ENCODE results near the gene FAAH. TPM values are rescaled to one million over a fixed set of nuclear protein-coding genes. Genes with fewer than 3 reads are reported as not detected.
A peak's percentile ranks its signal among the peaks of the same experiment; 100 is the strongest.

The FAAH gene
- total RNA-seq, 1 experiment from 2014 or later = 38.6 TPM

DNA sequence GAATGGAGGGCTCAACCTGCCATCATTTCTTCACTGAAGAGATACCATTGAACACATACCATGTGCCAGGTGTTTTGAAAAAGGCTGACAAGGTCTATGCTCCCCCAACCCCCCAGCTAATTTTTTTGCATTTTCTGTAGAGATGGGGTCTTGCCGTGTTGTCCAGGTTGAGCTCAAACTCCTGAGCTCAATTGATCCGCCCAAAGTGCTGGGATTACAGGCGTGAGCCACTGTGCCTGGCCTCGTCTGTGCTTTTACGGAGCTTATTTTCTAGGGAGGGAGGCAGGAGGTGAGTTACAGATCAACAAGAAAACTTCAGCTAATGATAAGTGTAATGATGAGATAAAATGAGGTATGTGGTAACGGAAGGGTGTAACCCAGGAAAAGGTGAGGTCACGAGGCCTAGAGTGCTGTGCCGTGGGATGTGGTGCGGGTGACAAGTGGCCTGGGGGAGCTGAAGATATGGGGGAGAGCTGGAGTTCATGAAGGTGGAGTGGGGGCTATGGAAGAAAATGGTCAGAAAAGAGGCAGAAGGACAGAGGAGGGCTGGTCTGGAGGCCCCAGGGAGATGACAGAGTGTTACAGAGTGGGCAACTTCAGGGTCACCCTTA, 28.2 kb downstream of the FAAH start:
- CTCF ChIA-PET = interaction anchor here (1.1 to 2.3 kb wide), 5 partner anchors 9 to 24 kb away, joined by 4 to 11 read pairs (median 8); no protein-coding TSS in a partner anchor
- Mint-ChIP-seq H3K9me3 (no peaks in the 10 kb centered on the region), H3K4me1 (no peaks in the 10 kb centered on the region), H3K27me3 (ENCODE audit: low read depth) (peaks cover 10% of the 10 kb centered on the region; the same call in 1 of the 2 replicates), H3K27ac (no peak overlapping the region), H3K36me3 (no peaks in the 10 kb centered on the region), H3K4me3 (no peak overlapping the region)
- POLR2A ChIA-PET = interaction anchor here (1.1 kb wide), 1 partner anchor 67 kb away, joined by 3 read pairs; no protein-coding TSS in a partner anchor
- DNase-seq (ENCODE audit: low spot score) (no peak), ATAC-seq (no peak)
- TF ChIP-seq, protein P1, sequence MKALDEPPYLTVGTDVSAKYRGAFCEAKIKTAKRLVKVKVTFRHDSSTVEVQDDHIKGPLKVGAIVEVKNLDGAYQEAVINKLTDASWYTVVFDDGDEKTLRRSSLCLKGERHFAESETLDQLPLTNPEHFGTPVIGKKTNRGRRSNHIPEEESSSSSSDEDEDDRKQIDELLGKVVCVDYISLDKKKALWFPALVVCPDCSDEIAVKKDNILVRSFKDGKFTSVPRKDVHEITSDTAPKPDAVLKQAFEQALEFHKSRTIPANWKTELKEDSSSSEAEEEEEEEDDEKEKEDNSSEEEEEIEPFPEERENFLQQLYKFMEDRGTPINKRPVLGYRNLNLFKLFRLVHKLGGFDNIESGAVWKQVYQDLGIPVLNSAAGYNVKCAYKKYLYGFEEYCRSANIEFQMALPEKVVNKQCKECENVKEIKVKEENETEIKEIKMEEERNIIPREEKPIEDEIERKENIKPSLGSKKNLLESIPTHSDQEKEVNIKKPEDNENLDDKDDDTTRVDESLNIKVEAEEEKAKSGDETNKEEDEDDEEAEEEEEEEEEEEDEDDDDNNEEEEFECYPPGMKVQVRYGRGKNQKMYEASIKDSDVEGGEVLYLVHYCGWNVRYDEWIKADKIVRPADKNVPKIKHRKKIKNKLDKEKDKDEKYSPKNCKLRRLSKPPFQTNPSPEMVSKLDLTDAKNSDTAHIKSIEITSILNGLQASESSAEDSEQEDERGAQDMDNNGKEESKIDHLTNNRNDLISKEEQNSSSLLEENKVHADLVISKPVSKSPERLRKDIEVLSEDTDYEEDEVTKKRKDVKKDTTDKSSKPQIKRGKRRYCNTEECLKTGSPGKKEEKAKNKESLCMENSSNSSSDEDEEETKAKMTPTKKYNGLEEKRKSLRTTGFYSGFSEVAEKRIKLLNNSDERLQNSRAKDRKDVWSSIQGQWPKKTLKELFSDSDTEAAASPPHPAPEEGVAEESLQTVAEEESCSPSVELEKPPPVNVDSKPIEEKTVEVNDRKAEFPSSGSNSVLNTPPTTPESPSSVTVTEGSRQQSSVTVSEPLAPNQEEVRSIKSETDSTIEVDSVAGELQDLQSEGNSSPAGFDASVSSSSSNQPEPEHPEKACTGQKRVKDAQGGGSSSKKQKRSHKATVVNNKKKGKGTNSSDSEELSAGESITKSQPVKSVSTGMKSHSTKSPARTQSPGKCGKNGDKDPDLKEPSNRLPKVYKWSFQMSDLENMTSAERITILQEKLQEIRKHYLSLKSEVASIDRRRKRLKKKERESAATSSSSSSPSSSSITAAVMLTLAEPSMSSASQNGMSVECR (CRISPR knock-in tag; IDR thresholded peaks at IDR 0.05; ENCODE audit: borderline replicate concordance) = no peak
- peak; percentile 45; the same call in 1 of the 2 replicates for TF ChIP-seq ZNF121 (CRISPR knock-in tag; IDR thresholded peaks at IDR 0.05)

DNA sequence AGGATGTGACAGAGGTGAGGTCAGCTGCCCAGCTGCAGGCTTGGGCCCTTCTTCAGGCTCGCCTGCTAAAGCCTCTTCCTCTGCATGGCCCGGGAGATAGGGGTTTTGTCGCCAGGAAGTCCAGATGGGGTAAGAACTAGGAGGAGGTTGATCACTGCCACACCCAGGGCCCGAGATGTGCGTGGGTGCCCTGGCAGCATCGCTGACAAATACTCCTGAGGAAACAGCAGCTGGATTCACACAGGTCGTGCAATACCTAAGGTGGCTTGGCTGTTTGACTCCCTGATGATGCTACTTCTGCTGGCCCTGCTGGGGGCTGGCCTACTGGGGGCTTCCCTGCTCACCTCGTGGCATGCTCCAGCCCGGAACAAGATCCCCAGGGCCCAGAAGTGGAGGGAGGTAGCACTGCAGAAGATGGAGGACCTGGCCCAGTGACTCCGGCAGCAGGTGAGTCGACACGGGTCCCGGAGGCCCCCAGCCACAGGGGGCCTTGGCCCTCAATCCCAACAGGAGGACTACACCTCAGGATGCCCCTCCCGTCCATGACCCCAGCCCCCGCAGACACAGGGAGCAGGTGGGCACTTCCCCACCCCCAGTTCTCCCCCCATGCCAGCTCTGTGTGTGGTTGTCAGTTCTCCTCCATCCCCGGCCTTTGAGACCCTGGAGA, 29.6 kb downstream of the FAAH start:
- DNase-seq (ENCODE audit: low spot score) (no peak), ATAC-seq (no peak)
- H3K4me3 Mint-ChIP-seq = no peak overlapping the region
- peaks cover 10% of the 10 kb centered on the region; the same call in 1 of the 2 replicates for H3K27me3 Mint-ChIP-seq (ENCODE audit: low read depth)
- TF ChIP-seq, protein P2, sequence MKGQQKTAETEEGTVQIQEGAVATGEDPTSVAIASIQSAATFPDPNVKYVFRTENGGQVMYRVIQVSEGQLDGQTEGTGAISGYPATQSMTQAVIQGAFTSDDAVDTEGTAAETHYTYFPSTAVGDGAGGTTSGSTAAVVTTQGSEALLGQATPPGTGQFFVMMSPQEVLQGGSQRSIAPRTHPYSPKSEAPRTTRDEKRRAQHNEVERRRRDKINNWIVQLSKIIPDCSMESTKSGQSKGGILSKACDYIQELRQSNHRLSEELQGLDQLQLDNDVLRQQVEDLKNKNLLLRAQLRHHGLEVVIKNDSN (CRISPR knock-in tag; IDR thresholded peaks at IDR 0.05) = no peak
- POLR2A ChIA-PET = no interaction called here
- H3K4me1 Mint-ChIP-seq = no peaks in the 10 kb centered on the region
- H3K9me3 Mint-ChIP-seq = no peaks in the 10 kb centered on the region
- no peak overlapping the region for H3K27ac Mint-ChIP-seq
- CTCF ChIA-PET = interaction anchor here (0.6 to 1.3 kb wide), 3 partner anchors 11 to 17 kb away, joined by 3 read pairs; no protein-coding TSS in a partner anchor
- no peaks in the 10 kb centered on the region for H3K36me3 Mint-ChIP-seq

DNA sequence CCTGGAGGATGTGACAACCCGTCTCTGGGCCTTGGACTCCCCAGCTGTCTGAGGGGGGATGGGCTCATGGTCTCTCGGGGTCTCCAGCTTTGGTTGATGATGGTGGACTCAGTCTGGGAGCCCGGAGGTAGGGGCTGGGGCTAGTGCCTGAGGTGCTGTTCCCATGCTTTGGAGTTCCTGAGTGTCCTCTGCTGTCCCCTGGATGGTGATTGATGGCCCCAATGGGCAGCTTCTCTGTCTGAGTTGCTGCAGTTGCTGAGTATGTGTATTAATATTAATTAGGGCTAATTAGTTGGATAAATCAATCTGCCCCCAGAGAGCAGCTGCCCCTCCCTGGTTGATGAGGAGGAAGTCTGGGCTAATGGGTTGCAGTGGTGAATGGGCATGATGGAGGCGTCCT, 30.6 kb downstream of the FAAH start:
- Mint-ChIP-seq H3K9me3 (no peaks in the 10 kb centered on the region), H3K4me3 (no peak overlapping the region), H3K4me1 (no peaks in the 10 kb centered on the region), H3K27ac (no peak overlapping the region), H3K27me3 (ENCODE audit: low read depth) (peaks cover 10% of the 10 kb centered on the region; the same call in 1 of the 2 replicates), H3K36me3 (no peaks in the 10 kb centered on the region)
- TF ChIP-seq, protein P3, sequence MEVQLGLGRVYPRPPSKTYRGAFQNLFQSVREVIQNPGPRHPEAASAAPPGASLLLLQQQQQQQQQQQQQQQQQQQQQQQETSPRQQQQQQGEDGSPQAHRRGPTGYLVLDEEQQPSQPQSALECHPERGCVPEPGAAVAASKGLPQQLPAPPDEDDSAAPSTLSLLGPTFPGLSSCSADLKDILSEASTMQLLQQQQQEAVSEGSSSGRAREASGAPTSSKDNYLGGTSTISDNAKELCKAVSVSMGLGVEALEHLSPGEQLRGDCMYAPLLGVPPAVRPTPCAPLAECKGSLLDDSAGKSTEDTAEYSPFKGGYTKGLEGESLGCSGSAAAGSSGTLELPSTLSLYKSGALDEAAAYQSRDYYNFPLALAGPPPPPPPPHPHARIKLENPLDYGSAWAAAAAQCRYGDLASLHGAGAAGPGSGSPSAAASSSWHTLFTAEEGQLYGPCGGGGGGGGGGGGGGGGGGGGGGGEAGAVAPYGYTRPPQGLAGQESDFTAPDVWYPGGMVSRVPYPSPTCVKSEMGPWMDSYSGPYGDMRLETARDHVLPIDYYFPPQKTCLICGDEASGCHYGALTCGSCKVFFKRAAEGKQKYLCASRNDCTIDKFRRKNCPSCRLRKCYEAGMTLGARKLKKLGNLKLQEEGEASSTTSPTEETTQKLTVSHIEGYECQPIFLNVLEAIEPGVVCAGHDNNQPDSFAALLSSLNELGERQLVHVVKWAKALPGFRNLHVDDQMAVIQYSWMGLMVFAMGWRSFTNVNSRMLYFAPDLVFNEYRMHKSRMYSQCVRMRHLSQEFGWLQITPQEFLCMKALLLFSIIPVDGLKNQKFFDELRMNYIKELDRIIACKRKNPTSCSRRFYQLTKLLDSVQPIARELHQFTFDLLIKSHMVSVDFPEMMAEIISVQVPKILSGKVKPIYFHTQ (CRISPR knock-in tag; IDR thresholded peaks at IDR 0.05) = no peak
- TF ChIP-seq ZNF416 (CRISPR knock-in tag; IDR thresholded peaks at IDR 0.05) (no peak), IRF2 (CRISPR knock-in tag; IDR thresholded peaks at IDR 0.05; ENCODE audit: borderline replicate concordance, low read depth) (no peak)
- TF ChIP-seq, protein P4, sequence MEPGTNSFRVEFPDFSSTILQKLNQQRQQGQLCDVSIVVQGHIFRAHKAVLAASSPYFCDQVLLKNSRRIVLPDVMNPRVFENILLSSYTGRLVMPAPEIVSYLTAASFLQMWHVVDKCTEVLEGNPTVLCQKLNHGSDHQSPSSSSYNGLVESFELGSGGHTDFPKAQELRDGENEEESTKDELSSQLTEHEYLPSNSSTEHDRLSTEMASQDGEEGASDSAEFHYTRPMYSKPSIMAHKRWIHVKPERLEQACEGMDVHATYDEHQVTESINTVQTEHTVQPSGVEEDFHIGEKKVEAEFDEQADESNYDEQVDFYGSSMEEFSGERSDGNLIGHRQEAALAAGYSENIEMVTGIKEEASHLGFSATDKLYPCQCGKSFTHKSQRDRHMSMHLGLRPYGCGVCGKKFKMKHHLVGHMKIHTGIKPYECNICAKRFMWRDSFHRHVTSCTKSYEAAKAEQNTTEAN (CRISPR knock-in tag; IDR thresholded peaks at IDR 0.05) = no peak
- TF ChIP-seq, protein P5, sequence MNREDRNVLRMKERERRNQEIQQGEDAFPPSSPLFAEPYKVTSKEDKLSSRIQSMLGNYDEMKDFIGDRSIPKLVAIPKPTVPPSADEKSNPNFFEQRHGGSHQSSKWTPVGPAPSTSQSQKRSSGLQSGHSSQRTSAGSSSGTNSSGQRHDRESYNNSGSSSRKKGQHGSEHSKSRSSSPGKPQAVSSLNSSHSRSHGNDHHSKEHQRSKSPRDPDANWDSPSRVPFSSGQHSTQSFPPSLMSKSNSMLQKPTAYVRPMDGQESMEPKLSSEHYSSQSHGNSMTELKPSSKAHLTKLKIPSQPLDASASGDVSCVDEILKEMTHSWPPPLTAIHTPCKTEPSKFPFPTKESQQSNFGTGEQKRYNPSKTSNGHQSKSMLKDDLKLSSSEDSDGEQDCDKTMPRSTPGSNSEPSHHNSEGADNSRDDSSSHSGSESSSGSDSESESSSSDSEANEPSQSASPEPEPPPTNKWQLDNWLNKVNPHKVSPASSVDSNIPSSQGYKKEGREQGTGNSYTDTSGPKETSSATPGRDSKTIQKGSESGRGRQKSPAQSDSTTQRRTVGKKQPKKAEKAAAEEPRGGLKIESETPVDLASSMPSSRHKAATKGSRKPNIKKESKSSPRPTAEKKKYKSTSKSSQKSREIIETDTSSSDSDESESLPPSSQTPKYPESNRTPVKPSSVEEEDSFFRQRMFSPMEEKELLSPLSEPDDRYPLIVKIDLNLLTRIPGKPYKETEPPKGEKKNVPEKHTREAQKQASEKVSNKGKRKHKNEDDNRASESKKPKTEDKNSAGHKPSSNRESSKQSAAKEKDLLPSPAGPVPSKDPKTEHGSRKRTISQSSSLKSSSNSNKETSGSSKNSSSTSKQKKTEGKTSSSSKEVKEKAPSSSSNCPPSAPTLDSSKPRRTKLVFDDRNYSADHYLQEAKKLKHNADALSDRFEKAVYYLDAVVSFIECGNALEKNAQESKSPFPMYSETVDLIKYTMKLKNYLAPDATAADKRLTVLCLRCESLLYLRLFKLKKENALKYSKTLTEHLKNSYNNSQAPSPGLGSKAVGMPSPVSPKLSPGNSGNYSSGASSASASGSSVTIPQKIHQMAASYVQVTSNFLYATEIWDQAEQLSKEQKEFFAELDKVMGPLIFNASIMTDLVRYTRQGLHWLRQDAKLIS (CRISPR knock-in tag; IDR thresholded peaks at IDR 0.05; ENCODE audit: borderline replicate concordance) = no peak
- ChIA-PET CTCF (interaction anchor here (0.8 to 1.3 kb wide), 3 partner anchors 11 to 18 kb away, joined by 3 to 6 read pairs (median 3); no protein-coding TSS in a partner anchor), POLR2A (no interaction called here)
- DNase-seq (ENCODE audit: low spot score) (no peak), ATAC-seq (no peak)

All from WTC11 (cell line).